ENCODE data around the gene CLDND2. TPM values are rescaled to one million over a fixed set of nuclear protein-coding genes. Genes with fewer than 3 reads are reported as not detected.

CLDND2 gene
- total and polyA plus RNA-seq, 2 of the 4 experiments (the other 2 are of a cell fraction): not detected

- H3K36me3 ChIP-seq (ENCODE audit: control insufficient read depth, insufficient read depth, low read length): no peaks in the 10 kb centered on the region
- in situ Hi-C loops (cut with MboI; ENCODE audit: low sequenced_read_pairs) (no loop called here), intact Hi-C loops (cut with micrococcal nuclease) (loop anchor here (1.0 kb wide), 1 partner anchor 27 kb away; no protein-coding TSS in a partner anchor), dilution Hi-C loops (cut with HindIII; ENCODE audit: low sequenced_read_pairs, unreplicated experiment) (no loop called here)
- peak overlapping the region; percentile 70 for H4K5ac ChIP-seq (ENCODE audit: low read depth, low read length)
- H4K20me1 ChIP-seq (ENCODE audit: insufficient read depth, low read length): no peaks in the 10 kb centered on the region
- H2AK9ac ChIP-seq (replicated peaks; ENCODE audit: low read depth, low read length, poor library complexity): peak overlapping the region; percentile 98
- peak overlapping the region; percentile 97 for H3K27ac ChIP-seq (ENCODE audit: insufficient read depth, low read length)
- peak overlapping the region; percentile 84 for H3K4me3 ChIP-seq (ENCODE audit: insufficient read depth, low read depth, low read length)
- no TSS peak for BruUV-seq (replicated peaks)
- peak overlapping the region; percentile 100 for H2AFZ ChIP-seq (replicated peaks; ENCODE audit: low read length, poor library complexity)
- peak overlapping the region; percentile 84 for H3K14ac ChIP-seq (replicated peaks; ENCODE audit: low read depth, low read length)
- H2BK15ac ChIP-seq (ENCODE audit: low read depth, low read length): no peak overlapping the region
- no peaks in the 10 kb centered on the region for H3K9me3 ChIP-seq (ENCODE audit: control insufficient read depth, insufficient read depth, low read length)
- peak overlapping the region; percentile 95 for H2AK5ac ChIP-seq (ENCODE audit: low read depth, low read length)
- peak overlapping the region; percentile 78; the same call in 1 of the 2 replicates for H3K23ac ChIP-seq (ENCODE audit: low read depth, low read length)
- peak overlapping the region; percentile 69 for H4K91ac ChIP-seq (ENCODE audit: insufficient read depth, low read depth, low read length)
- ATAC-seq (ENCODE audit: low read depth) (peak; percentile 90), DNase-seq (peak; percentile 98)
- H3K27me3 ChIP-seq (ENCODE audit: control insufficient read depth, insufficient read depth, low read length): no peaks in the 10 kb centered on the region; the same call in 1 of the 2 replicates
- peak overlapping the region; percentile 76 for H3K56ac ChIP-seq (ENCODE audit: extremely low read depth, insufficient read depth, low read length)
- peak overlapping the region; percentile 96 for H2BK5ac ChIP-seq (ENCODE audit: low read depth, low read length, poor library complexity, severe bottlenecking)
- H3K4me2 ChIP-seq (ENCODE audit: low read depth, low read length): peak overlapping the region; percentile 72
- peaks cover 14% of the 10 kb centered on the region for H3K4me1 ChIP-seq (ENCODE audit: control insufficient read depth, insufficient read depth, low read length)
- 1% methylated on average over 19 of the region's 64 CpGs; no CpG with 5 or more reads in 1 of the 2 experiments for WGBS, 2 experiments (ENCODE audit: extremely low coverage in 2 of 2, insufficient read length in 1 of 2)
- H3K18ac ChIP-seq (ENCODE audit: low read depth, low read length): peak overlapping the region; percentile 81
- ChIA-PET CTCF (no interaction called here), POLR2A (ENCODE audit: unreplicated experiment) (interaction anchor here (0.6 to 1.0 kb wide), 3 partner anchors 17 to 321 kb away, joined by 3 to 4 read pairs (median 3); no protein-coding TSS in a partner anchor)
- peak overlapping the region; percentile 85 to 93 for H4K8ac ChIP-seq (ENCODE audit: low read depth in 2 of 2, low read length in 2 of 2)
- H3K9me1 ChIP-seq (ENCODE audit: insufficient read depth, low read length): peaks cover 15% of the 10 kb centered on the region
- peak overlapping the region; percentile 64; the same call in 1 of the 2 replicates for H2BK120ac ChIP-seq (ENCODE audit: low read depth, low read length)
- peak overlapping the region; percentile 20; the same call in 1 of the 2 replicates for H2BK20ac ChIP-seq (ENCODE audit: low read depth, low read length)
- peak overlapping the region; percentile 95 for H3K4ac ChIP-seq (ENCODE audit: low read depth, low read length)
- peak overlapping the region; percentile 91 for H3K9ac ChIP-seq (ENCODE audit: low read depth, low read length)
- H3K79me1 ChIP-seq (ENCODE audit: low read depth in 1 of 2, low read length in 2 of 2): peaks cover 9 to 39% of the 10 kb centered on the region in 2 experiments; a peak in 3 of 4 replicates
- no peak for TF ChIP-seq RCOR1 (IDR thresholded peaks at IDR 0.05; ENCODE audit: insufficient replicate concordance, low read length)
- TF ChIP-seq CHD1 (IDR thresholded peaks at IDR 0.05; ENCODE audit: low read depth, low read length): no peak
- TF ChIP-seq POLR2A (IDR thresholded peaks at IDR 0.05; ENCODE audit: low read depth, low read length): peak; percentile 57; the same call in 1 of the 2 replicates
- no peak for TF ChIP-seq MAFK (IDR thresholded peaks at IDR 0.05; ENCODE audit: low read depth, low read length)
- peak; percentile 87 for TF ChIP-seq MXI1 (IDR thresholded peaks at IDR 0.05; ENCODE audit: borderline replicate concordance, low read depth, low read length)
- TF ChIP-seq, protein P1, sequence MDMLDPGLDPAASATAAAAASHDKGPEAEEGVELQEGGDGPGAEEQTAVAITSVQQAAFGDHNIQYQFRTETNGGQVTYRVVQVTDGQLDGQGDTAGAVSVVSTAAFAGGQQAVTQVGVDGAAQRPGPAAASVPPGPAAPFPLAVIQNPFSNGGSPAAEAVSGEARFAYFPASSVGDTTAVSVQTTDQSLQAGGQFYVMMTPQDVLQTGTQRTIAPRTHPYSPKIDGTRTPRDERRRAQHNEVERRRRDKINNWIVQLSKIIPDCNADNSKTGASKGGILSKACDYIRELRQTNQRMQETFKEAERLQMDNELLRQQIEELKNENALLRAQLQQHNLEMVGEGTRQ (IDR thresholded peaks at IDR 0.05; ENCODE audit: low read depth, low read length): no peak; the same call in 1 of the 2 replicates
- TF ChIP-seq, protein P2, sequence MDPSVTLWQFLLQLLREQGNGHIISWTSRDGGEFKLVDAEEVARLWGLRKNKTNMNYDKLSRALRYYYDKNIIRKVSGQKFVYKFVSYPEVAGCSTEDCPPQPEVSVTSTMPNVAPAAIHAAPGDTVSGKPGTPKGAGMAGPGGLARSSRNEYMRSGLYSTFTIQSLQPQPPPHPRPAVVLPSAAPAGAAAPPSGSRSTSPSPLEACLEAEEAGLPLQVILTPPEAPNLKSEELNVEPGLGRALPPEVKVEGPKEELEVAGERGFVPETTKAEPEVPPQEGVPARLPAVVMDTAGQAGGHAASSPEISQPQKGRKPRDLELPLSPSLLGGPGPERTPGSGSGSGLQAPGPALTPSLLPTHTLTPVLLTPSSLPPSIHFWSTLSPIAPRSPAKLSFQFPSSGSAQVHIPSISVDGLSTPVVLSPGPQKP (IDR thresholded peaks at IDR 0.05; ENCODE audit: borderline replicate concordance, low read depth, low read length): no peak
- TF ChIP-seq FOS (IDR thresholded peaks at IDR 0.05; ENCODE audit: low read depth, low read length): no peak
- TF ChIP-seq SMC3 (IDR thresholded peaks at IDR 0.05; ENCODE audit: low read depth, low read length): no peak; the same call in 1 of the 2 replicates
- no peak for TF ChIP-seq RFX5 (IDR thresholded peaks at IDR 0.05; ENCODE audit: low read depth, low read length)
- TF ChIP-seq BHLHE40 (IDR thresholded peaks at IDR 0.05; ENCODE audit: low read depth, low read length): no peak
- no peak for TF ChIP-seq NFE2L2 (IDR thresholded peaks at IDR 0.05; ENCODE audit: low read depth, low read length)
- no peak for TF ChIP-seq CEBPB (IDR thresholded peaks at IDR 0.05; ENCODE audit: low read depth, low read length)
- TF ChIP-seq RAD21 (IDR thresholded peaks at IDR 0.05; ENCODE audit: low read length): no peak
These were observed 1.0 kb downstream of the CLDND2 start for GRCh38 chr19:51367565-51368365.
